Panc1 (cell line): ENCODE data around the gene TCP11L2. TPM values are rescaled to one million over a fixed set of nuclear protein-coding genes. Genes with fewer than 3 reads are reported as not detected.
"Not testable (repeated sequence)": the region's sequence is repeated elsewhere in the genome, so short reads cannot be mapped to it uniquely, and the experiment has no call there.

Experiments
- ATAC-seq: fragments of 200-7000 bp; cut with Tn5 transposase; 2 replicates; pipeline ENCODE4 v1.9.1; 2020; ENCODE audit warnings: mild to moderate bottlenecking, moderate library complexity
- BruUV-seq: library from RNA; stranded (reverse); fragments of 400-500 nt; replicated peaks from 2 replicates; lab custom pipeline; 2021; lab: Mats Ljungman, UMichigan
- CTCF ChIA-PET: fragments of 300-600 bp; sonication (Branson Sonifier 250); formaldehyde crosslinking; loops from one replicate; lab custom pipeline; 2022; ENCODE audit warnings: antibody characterized with exemption; lab: Charles Lee
- POLR2A ChIA-PET: fragments of 300-600 bp; sonication (Branson Sonifier 250); formaldehyde crosslinking; loops from one replicate; lab custom pipeline; 2022; ENCODE audit warnings: antibody characterized with exemption; lab: Charles Lee
- DNase-seq: peaks from one replicate; pipeline ENCODE4 v3.0.0-alpha.2; 2010; ENCODE audit warnings: low read depth, low spot score
- H3K27ac ChIP-seq: 2 replicates; pipeline ENCODE4 v1.5.1; 2011; ENCODE audit warnings: mild to moderate bottlenecking, low read length, inconsistent platforms
- H3K27me3 ChIP-seq: fragments of 200-500 bp; sonication (Bioruptor generic); 2 replicates; pipeline ENCODE4 v1.6.0; 2014; ENCODE audit warnings: low read length, inconsistent platforms; ENCODE audit not compliant: control insufficient read depth, insufficient read depth
- H3K36me3 ChIP-seq: fragments of 200-500 bp; sonication (Bioruptor generic); 2 replicates; pipeline ENCODE4 v1.5.1; 2014; ENCODE audit warnings: inconsistent platforms, mild to moderate bottlenecking, low read length, moderate library complexity; ENCODE audit not compliant: control insufficient read depth, insufficient read depth
- H3K4me1 ChIP-seq: 2 replicates; pipeline ENCODE4 v1.5.1; 2011; ENCODE audit warnings: inconsistent platforms, mild to moderate bottlenecking, low read length, moderate library complexity; ENCODE audit not compliant: control insufficient read depth, insufficient read depth
- H3K4me3 ChIP-seq, 2 experiments: 2 replicates each; pipeline ENCODE4 v1.5.1; 2011 to 2012; ENCODE audit warnings: low read depth in 2 of 2, low read length in 2 of 2, mild to moderate bottlenecking in 2 of 2, inconsistent platforms in 1 of 2, moderate library complexity in 1 of 2
- H3K9me3 ChIP-seq: fragments of 200-500 bp; sonication (Bioruptor generic); 2 replicates; pipeline ENCODE4 v1.5.1; 2014; ENCODE audit warnings: low read depth, mild to moderate bottlenecking, inconsistent platforms, low read length, moderate library complexity; ENCODE audit not compliant: control insufficient read depth, insufficient read depth
- CTCF ChIP-seq: fragments of 450-650 bp; IDR thresholded peaks from 2 replicates; pipeline ENCODE4 v1.5.1; 2017; ENCODE audit warnings: mild to moderate bottlenecking
- REST ChIP-seq, 2 experiments: IDR thresholded peaks; 2 replicates each; pipeline ENCODE4 v1.6.1; 2011 to 2012; ENCODE audit warnings: low read depth in 2 of 2, control low read depth in 1 of 2, low read length in 1 of 2, mild to moderate bottlenecking in 1 of 2, moderate library complexity in 1 of 2; ENCODE audit not compliant: insufficient read depth in 1 of 2
- SIN3A ChIP-seq: IDR thresholded peaks from 2 replicates; pipeline ENCODE4 v1.6.1; 2012; ENCODE audit warnings: low read depth, mild to moderate bottlenecking, low read length, moderate library complexity, borderline replicate concordance; ENCODE audit not compliant: insufficient read depth
- TCF7L2 ChIP-seq: IDR thresholded peaks from 2 replicates; pipeline ENCODE4 v1.6.1; 2011; ENCODE audit warnings: mild to moderate bottlenecking, low read depth, low read length, inconsistent platforms
- in situ Hi-C: cut with HindIII; loops from 2 replicates; pipeline ENCODE4 v1.10.0; 2016; ENCODE audit warnings: low sequenced_read_pairs, low pct_unique_long_range_greater_than_20kb
- intact Hi-C: fragments of 100-400 bp; cut with micrococcal nuclease; formaldehyde crosslinking; loops from one replicate; pipeline ENCODE4 v1.10.0; 2022; ENCODE audit not compliant: unreplicated experiment
- total RNA-seq: library from RNA; stranded (reverse); gene quantifications from one replicate; pipeline ENCODE4 v1.2.1, GENCODE V29; 2021; ENCODE audit not compliant: unreplicated experiment

TCP11L2 gene
- total RNA-seq, 1 experiment from 2014 or later, result 3.5 TPM

GRCh38 chr12:106378788-106379187 lies 76.3 kb downstream of the TCP11L2 start:
- ChIA-PET POLR2A (no interaction called here), CTCF (no interaction called here)
- no peak for ATAC-seq
- no peaks in the 10 kb centered on the region for H3K4me1 ChIP-seq
- TF ChIP-seq SIN3A (no peak), TCF7L2 (no peak)
- no peaks in the 10 kb centered on the region; the same call in 1 of the 2 replicates for H3K9me3 ChIP-seq
- no peak overlapping the region for H3K27ac ChIP-seq
- H3K4me3 ChIP-seq, result no peak overlapping the region
- no peak for DNase-seq
- peaks cover 2% of the 10 kb centered on the region; the same call in 1 of the 2 replicates for H3K36me3 ChIP-seq
- intact Hi-C loops, result no loop called here
- no peaks in the 10 kb centered on the region for H3K27me3 ChIP-seq
- no TSS peak for BruUV-seq
- in situ Hi-C loops, result no loop called here

- ATAC-seq (no peak), DNase-seq (no peak)
- ChIA-PET POLR2A (no interaction called here), CTCF (interaction anchor here (1.2 kb wide), 1 partner anchor 461 kb away, joined by 3 read pairs; no protein-coding TSS in a partner anchor)
- no TSS peak for BruUV-seq
- in situ Hi-C loops (no loop called here), intact Hi-C loops (loop anchor here (10.0 kb wide), 1 partner anchor 204 kb away; the partner anchor contains the start of gene RFX4)
- H3K4me3 ChIP-seq, result no peak overlapping the region
- H3K27ac ChIP-seq, result no peak overlapping the region
- peaks cover 4% of the 10 kb centered on the region; the same call in 1 of the 2 replicates for H3K36me3 ChIP-seq
- H3K27me3 ChIP-seq, result no peaks in the 10 kb centered on the region
- no peaks in the 10 kb centered on the region; the same call in 1 of the 2 replicates for H3K9me3 ChIP-seq
- no peaks in the 10 kb centered on the region for H3K4me1 ChIP-seq
- TF ChIP-seq TCF7L2, result no peak
- TF ChIP-seq SIN3A, result no peak
- TF ChIP-seq REST (IDR thresholded peaks at IDR 0.05; ENCODE audit: insufficient read depth in 1 of 2, low read depth in 2 of 2, low read length in 1 of 2), result no peak
- no peak for TF ChIP-seq CTCF
Observed at GRCh38 chr12:106380954-106381353, 78.4 kb downstream of the TCP11L2 start.

GRCh38 chr12:106381866-106382265 lies 79.3 kb downstream of the TCP11L2 start:
- H3K9me3 ChIP-seq, H3K27ac ChIP-seq, ATAC-seq, CTCF ChIA-PET, DNase-seq, in situ Hi-C loops, BruUV-seq, H3K36me3 ChIP-seq, H3K27me3 ChIP-seq, POLR2A ChIA-PET, H3K4me1 ChIP-seq, H3K4me3 ChIP-seq: not testable (repeated sequence)
- intact Hi-C loops, result loop anchor here (10.0 kb wide), 1 partner anchor 203 kb away; the partner anchor contains the start of gene RFX4
